ENCODE results near the gene EFCAB8.

GRCh38 chr20:32811886-32812285, 46.8 kb upstream of the EFCAB8 start:
- TF ChIP-seq EZH2 (optimal IDR thresholded peaks at IDR 0.05; ENCODE audit: low read depth, low read length): no peak
- TF ChIP-seq EZH2phosphoT487 (IDR thresholded peaks at IDR 0.05; ENCODE audit: low read length): no peak
